Stomach (tissue), 4 donors: Measurements from ENCODE around the gene ABCA13.

Experiments
- EP300 ChIP-seq: sonication (generic); formaldehyde crosslinking; IDR thresholded peaks from one replicate; pipeline ENCODE4 v1.6.1; 2017; ENCODE audit warnings: antibody characterized with exemption
- POLR2A ChIP-seq, 4 donors: fragments of 450-650 bp; IDR thresholded peaks; one replicate each; pipeline ENCODE4 v1.6.1; 2016; ENCODE audit warnings: antibody characterized with exemption in 4 of 4, control low read depth in 2 of 4, mild to moderate bottlenecking in 1 of 4, moderate library complexity in 1 of 4
- POLR2AphosphoS5 ChIP-seq, 3 donors: sonication (generic); formaldehyde crosslinking; IDR thresholded peaks; one replicate each; pipeline ENCODE4 v1.6.1; 2016; ENCODE audit warnings: antibody characterized with exemption in 3 of 3
- TF ChIP-seq, protein P1 (sequence below), 7 experiments: fragments of 450-650 bp in 4 of 7; fragments of 200-600 bp in 3 of 7; sonication (generic) in 3 of 7; IDR thresholded peaks; one replicate each; pipeline ENCODE4 v1.5.1; 2016 to 2019; ENCODE audit warnings: antibody characterized with exemption in 7 of 7, control low read depth in 2 of 7, mild to moderate bottlenecking in 1 of 7

DNA sequence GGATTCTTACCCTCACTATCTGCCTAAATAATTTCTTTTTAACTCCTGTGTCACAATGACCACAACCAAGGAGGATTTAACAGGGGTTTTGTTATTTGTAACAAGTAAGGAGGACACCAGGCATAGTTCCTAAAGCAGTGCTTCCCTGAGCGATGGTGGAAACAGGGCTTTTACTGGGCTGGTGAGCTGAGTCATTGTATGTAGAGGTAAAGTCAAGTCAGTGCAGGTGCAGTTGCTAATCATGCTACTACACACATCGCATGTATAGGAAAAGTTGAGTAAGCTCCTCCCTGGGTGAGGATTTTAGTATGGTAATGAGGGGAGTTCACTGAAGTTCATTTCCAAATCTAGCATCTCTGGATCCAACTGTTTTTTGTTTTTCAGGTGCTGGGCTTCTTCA is 22.9 kb upstream of the ABCA13 start:
- TF ChIP-seq, protein P1, sequence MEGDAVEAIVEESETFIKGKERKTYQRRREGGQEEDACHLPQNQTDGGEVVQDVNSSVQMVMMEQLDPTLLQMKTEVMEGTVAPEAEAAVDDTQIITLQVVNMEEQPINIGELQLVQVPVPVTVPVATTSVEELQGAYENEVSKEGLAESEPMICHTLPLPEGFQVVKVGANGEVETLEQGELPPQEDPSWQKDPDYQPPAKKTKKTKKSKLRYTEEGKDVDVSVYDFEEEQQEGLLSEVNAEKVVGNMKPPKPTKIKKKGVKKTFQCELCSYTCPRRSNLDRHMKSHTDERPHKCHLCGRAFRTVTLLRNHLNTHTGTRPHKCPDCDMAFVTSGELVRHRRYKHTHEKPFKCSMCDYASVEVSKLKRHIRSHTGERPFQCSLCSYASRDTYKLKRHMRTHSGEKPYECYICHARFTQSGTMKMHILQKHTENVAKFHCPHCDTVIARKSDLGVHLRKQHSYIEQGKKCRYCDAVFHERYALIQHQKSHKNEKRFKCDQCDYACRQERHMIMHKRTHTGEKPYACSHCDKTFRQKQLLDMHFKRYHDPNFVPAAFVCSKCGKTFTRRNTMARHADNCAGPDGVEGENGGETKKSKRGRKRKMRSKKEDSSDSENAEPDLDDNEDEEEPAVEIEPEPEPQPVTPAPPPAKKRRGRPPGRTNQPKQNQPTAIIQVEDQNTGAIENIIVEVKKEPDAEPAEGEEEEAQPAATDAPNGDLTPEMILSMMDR (IDR thresholded peaks at IDR 0.05) = no peak
- TF ChIP-seq POLR2AphosphoS5 (IDR thresholded peaks at IDR 0.05) (no peak), POLR2A (IDR thresholded peaks at IDR 0.05) (no peak), EP300 (no peak)
